ENCODE data around the gene CLSTN2.

The CLSTN2 gene

GRCh38 chr3:140465988-140466387, 531.0 kb downstream of the CLSTN2 start:
- no peak overlapping the region for H3K4me3 ChIP-seq (ENCODE audit: low read length)
- H3K4me1 ChIP-seq (ENCODE audit: low read length), result no peaks in the 10 kb centered on the region
- no peaks in the 10 kb centered on the region for H3K36me3 ChIP-seq (replicated peaks; ENCODE audit: insufficient read depth, low read length)
- no peaks in the 10 kb centered on the region for H3K9me3 ChIP-seq (replicated peaks; ENCODE audit: insufficient read depth, low read length)
- DNase-seq, result no peak
- H3K27me3 ChIP-seq (replicated peaks; ENCODE audit: insufficient read depth, low read length), result no peaks in the 10 kb centered on the region
- H3K9me2 ChIP-seq (replicated peaks; ENCODE audit: insufficient read depth, low read length), result no peaks in the 10 kb centered on the region
- no peak for TF ChIP-seq EZH2phosphoT487 (IDR thresholded peaks at IDR 0.05; ENCODE audit: low read length)
- no peak for TF ChIP-seq EZH2 (optimal IDR thresholded peaks at IDR 0.05; ENCODE audit: low read depth, low read length)
- TF ChIP-seq, protein P1, sequence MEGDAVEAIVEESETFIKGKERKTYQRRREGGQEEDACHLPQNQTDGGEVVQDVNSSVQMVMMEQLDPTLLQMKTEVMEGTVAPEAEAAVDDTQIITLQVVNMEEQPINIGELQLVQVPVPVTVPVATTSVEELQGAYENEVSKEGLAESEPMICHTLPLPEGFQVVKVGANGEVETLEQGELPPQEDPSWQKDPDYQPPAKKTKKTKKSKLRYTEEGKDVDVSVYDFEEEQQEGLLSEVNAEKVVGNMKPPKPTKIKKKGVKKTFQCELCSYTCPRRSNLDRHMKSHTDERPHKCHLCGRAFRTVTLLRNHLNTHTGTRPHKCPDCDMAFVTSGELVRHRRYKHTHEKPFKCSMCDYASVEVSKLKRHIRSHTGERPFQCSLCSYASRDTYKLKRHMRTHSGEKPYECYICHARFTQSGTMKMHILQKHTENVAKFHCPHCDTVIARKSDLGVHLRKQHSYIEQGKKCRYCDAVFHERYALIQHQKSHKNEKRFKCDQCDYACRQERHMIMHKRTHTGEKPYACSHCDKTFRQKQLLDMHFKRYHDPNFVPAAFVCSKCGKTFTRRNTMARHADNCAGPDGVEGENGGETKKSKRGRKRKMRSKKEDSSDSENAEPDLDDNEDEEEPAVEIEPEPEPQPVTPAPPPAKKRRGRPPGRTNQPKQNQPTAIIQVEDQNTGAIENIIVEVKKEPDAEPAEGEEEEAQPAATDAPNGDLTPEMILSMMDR (IDR thresholded peaks at IDR 0.05; ENCODE audit: low read length), result no peak
- H2AFZ ChIP-seq (ENCODE audit: low read length), result no peak overlapping the region
- no peaks in the 10 kb centered on the region for H3K79me2 ChIP-seq (ENCODE audit: low read length)
- H3K4me2 ChIP-seq (ENCODE audit: low read depth, low read length), result no peak overlapping the region
- H3K9ac ChIP-seq (ENCODE audit: low read length), result no peak overlapping the region
- H3K27ac ChIP-seq (ENCODE audit: low read length), result no peak overlapping the region
- H4K20me1 ChIP-seq (ENCODE audit: insufficient read depth, low read length), result no peaks in the 10 kb centered on the region
- H3F3A ChIP-seq (ENCODE audit: insufficient read depth, low read length), result no peaks in the 10 kb centered on the region

DNA sequence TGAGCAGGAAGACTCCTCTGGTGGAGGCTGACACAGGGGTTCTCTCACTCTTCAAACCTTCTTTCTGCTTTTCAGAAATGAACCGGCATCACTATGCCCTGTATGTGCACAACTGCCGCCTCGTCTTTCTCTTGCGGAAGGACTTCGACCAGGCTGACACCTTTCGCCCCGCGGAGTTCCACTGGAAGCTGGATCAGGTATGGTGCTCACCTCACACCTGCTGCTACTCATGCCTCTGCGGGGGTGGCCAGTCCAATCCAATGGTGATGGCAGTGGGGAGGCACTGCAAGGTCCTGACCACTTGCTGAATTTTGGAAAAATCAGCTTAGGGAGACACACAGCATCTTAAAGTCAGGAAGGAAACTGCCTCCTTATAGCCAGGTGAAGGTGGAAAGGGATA, 531.5 kb downstream of the CLSTN2 start:
- TF ChIP-seq, protein P1 (IDR thresholded peaks at IDR 0.05; ENCODE audit: low read length), result no peak
- TF ChIP-seq EZH2 (optimal IDR thresholded peaks at IDR 0.05; ENCODE audit: low read depth, low read length) (no peak), EZH2phosphoT487 (IDR thresholded peaks at IDR 0.05; ENCODE audit: low read length) (no peak)
- H2AFZ ChIP-seq (ENCODE audit: low read length), result no peak overlapping the region
- H3K4me1 ChIP-seq (ENCODE audit: low read length), result no peaks in the 10 kb centered on the region
- no peak overlapping the region for H3K9ac ChIP-seq (ENCODE audit: low read length)
- no peaks in the 10 kb centered on the region for H3K27me3 ChIP-seq (replicated peaks; ENCODE audit: insufficient read depth, low read length)
- no peaks in the 10 kb centered on the region for H4K20me1 ChIP-seq (ENCODE audit: insufficient read depth, low read length)
- H3K79me2 ChIP-seq (ENCODE audit: low read length), result no peaks in the 10 kb centered on the region
- no peak overlapping the region for H3K4me3 ChIP-seq (ENCODE audit: low read length)
- H3F3A ChIP-seq (ENCODE audit: insufficient read depth, low read length), result no peaks in the 10 kb centered on the region
- H3K27ac ChIP-seq (ENCODE audit: low read length), result no peak overlapping the region
- DNase-seq, result no peak
- no peaks in the 10 kb centered on the region for H3K36me3 ChIP-seq (replicated peaks; ENCODE audit: insufficient read depth, low read length)
- H3K9me2 ChIP-seq (replicated peaks; ENCODE audit: insufficient read depth, low read length), result no peaks in the 10 kb centered on the region
- no peak overlapping the region for H3K4me2 ChIP-seq (ENCODE audit: low read depth, low read length)
- H3K9me3 ChIP-seq (replicated peaks; ENCODE audit: insufficient read depth, low read length), result no peaks in the 10 kb centered on the region

DNA sequence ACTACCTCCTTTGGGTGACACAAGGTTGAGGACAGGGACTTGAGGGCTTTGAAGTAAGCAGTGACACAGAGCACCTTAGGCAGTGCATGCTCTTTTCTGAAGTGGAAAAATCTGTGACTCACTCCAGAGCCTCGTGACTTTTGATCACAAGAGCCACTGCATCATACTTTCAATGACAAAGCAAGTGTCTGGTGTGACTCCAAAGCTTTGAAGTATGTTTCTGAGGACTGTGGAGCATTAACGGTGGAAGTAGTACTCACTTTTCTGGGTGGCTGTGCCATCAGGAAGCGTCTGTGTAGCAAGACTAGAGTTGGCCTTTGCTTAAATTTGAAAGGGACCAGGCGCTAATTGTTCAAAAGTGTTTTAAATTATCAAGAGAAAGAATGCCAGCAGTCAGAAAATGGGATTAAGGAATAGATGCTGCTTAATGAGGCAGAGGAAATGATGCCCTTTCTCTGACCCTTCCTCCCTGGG, 532.2 kb downstream of the CLSTN2 start:
- H2AFZ ChIP-seq (ENCODE audit: low read length), result no peak overlapping the region
- H3K9me3 ChIP-seq (replicated peaks; ENCODE audit: insufficient read depth, low read length), result no peaks in the 10 kb centered on the region
- no peaks in the 10 kb centered on the region for H3K79me2 ChIP-seq (ENCODE audit: low read length)
- H3K4me2 ChIP-seq (ENCODE audit: low read depth, low read length), result no peak overlapping the region
- H3K9me2 ChIP-seq (replicated peaks; ENCODE audit: insufficient read depth, low read length), result no peaks in the 10 kb centered on the region
- no peaks in the 10 kb centered on the region for H4K20me1 ChIP-seq (ENCODE audit: insufficient read depth, low read length)
- H3K36me3 ChIP-seq (replicated peaks; ENCODE audit: insufficient read depth, low read length), result no peaks in the 10 kb centered on the region
- TF ChIP-seq EZH2 (optimal IDR thresholded peaks at IDR 0.05; ENCODE audit: low read depth, low read length) (no peak), EZH2phosphoT487 (IDR thresholded peaks at IDR 0.05; ENCODE audit: low read length) (no peak)
- TF ChIP-seq, protein P1 (IDR thresholded peaks at IDR 0.05; ENCODE audit: low read length), result no peak
- H3K27ac ChIP-seq (ENCODE audit: low read length), result no peak overlapping the region
- DNase-seq, result no peak
- H3K4me3 ChIP-seq (ENCODE audit: low read length), result no peak overlapping the region
- H3K9ac ChIP-seq (ENCODE audit: low read length), result no peak overlapping the region
- H3F3A ChIP-seq (ENCODE audit: insufficient read depth, low read length), result no peaks in the 10 kb centered on the region
- no peaks in the 10 kb centered on the region for H3K27me3 ChIP-seq (replicated peaks; ENCODE audit: insufficient read depth, low read length)
- no peaks in the 10 kb centered on the region for H3K4me1 ChIP-seq (ENCODE audit: low read length)

Data from MM.1S (cell line).